HepG2 (cell line): ENCODE results near the gene DGCR6. TPM values are rescaled to one million over a fixed set of nuclear protein-coding genes. Genes with fewer than 3 reads are reported as not detected.
"Not testable (repeated sequence)": the region's sequence is repeated elsewhere in the genome, so short reads cannot be mapped to it uniquely, and the experiment has no call there.

ENCODE experiments used
- ATAC-seq: fragments of 200-7000 bp; cut with Tn5 transposase; 3 replicates; pipeline ENCODE4 v1.9.1; 2020; ENCODE audit warnings: mild to moderate bottlenecking, moderate library complexity
- BruUV-seq: library from RNA; stranded (reverse); fragments of 400-500 nt; replicated peaks from 2 replicates; lab custom pipeline; 2021; lab: Mats Ljungman, UMichigan
- CTCF ChIA-PET: fragments of 300-600 bp; formaldehyde crosslinking; extraction: SDS; loops from one replicate; lab custom pipeline; 2021; ENCODE audit warnings: low total read pairs, inconsistent platforms, low intra/inter-chr PET ratio; lab: Yijun Ruan, JAX
- POLR2A ChIA-PET: fragments of 350-600 bp; sonication (Branson Sonifier 250); formaldehyde crosslinking; loops from one replicate; lab custom pipeline; 2020; ENCODE audit warnings: antibody characterized with exemption, inconsistent platforms; lab: Yijun Ruan, JAX
- DNase-seq: peaks from one replicate; pipeline ENCODE4 v3.0.0-alpha.2; 2015; ENCODE audit warnings: low spot score
- FAIRE-seq: peaks from 3 replicates; lab custom pipeline; 2011; peaks lifted over from hg19 to GRCh38; lab: Jason Lieb, UNC
- H2AFZ ChIP-seq: one replicate; pipeline ENCODE4 v1.6.1; 2011; ENCODE audit warnings: low read length, inconsistent platforms
- H3K27ac ChIP-seq: fragments of 300-600 bp; 3 replicates; pipeline ENCODE4 v1.8.0; 2011; ENCODE audit warnings: mixed run types, mild to moderate bottlenecking, mixed read lengths, low read length, inconsistent platforms; ENCODE audit not compliant: insufficient read depth; ENCODE audit errors: extremely low read length
- H3K27me3 ChIP-seq, 2 experiments: fragments of 200-600 bp in 1 of 2; 2 replicates in 1 of 2; 3 replicates in 1 of 2; pipeline versions ENCODE4 v1.6.0 to v1.8.0; 2011; ENCODE audit warnings: low read length in 2 of 2, mild to moderate bottlenecking in 2 of 2, moderate library complexity in 2 of 2, inconsistent platforms in 1 of 2; ENCODE audit not compliant: insufficient read depth in 2 of 2, control insufficient read depth in 1 of 2
- H3K36me3 ChIP-seq, 2 experiments: fragments of 200-600 bp in 1 of 2; replicated peaks in 1 of 2; 2 replicates in 1 of 2; 3 replicates in 1 of 2; pipeline versions ENCODE4 v1.5.1 to v1.8.0; 2011; ENCODE audit warnings: low read length in 2 of 2, inconsistent platforms in 1 of 2; ENCODE audit not compliant: insufficient read depth in 2 of 2, control insufficient read depth in 1 of 2
- H3K4me1 ChIP-seq: 2 replicates; pipeline ENCODE4 v1.5.1; 2012; ENCODE audit warnings: low read length, inconsistent platforms; ENCODE audit not compliant: insufficient read depth
- H3K4me2 ChIP-seq: 2 replicates; pipeline ENCODE4 v1.6.0; 2011; ENCODE audit warnings: low read depth, low read length, inconsistent platforms
- H3K4me3 ChIP-seq, 3 experiments: fragments of 200-600 bp in 1 of 3; sonication (generic), shearing (Covaris generic) in 1 of 3; replicated peaks in 1 of 3; 2 replicates each; pipeline ENCODE4 v1.5.1; 2011 to 2016; ENCODE audit warnings: low read length in 3 of 3, inconsistent platforms in 2 of 3, low read depth in 2 of 3, mild to moderate bottlenecking in 2 of 3, control low read depth in 1 of 3, mixed read lengths in 1 of 3; ENCODE audit not compliant: insufficient read depth in 1 of 3
- H3K79me2 ChIP-seq: one replicate; pipeline ENCODE4 v1.6.1; 2011; ENCODE audit warnings: low read length, inconsistent platforms; ENCODE audit not compliant: insufficient read depth
- H3K9ac ChIP-seq: 2 replicates; pipeline ENCODE4 v1.6.0; 2011; ENCODE audit warnings: mild to moderate bottlenecking, low read depth, low read length, inconsistent platforms; ENCODE audit not compliant: insufficient read depth
- H3K9me3 ChIP-seq: 2 replicates; pipeline ENCODE4 v1.5.1; 2012; ENCODE audit warnings: mild to moderate bottlenecking, low read length
- H4K20me1 ChIP-seq: 2 replicates; pipeline ENCODE4 v1.6.0; 2011; ENCODE audit warnings: inconsistent platforms, mild to moderate bottlenecking, low read length, moderate library complexity; ENCODE audit not compliant: insufficient read depth
- WGBS: methylation state at CpG from one replicate; pipeline ENCODE4 v1.1.6; 2017; ENCODE audit warnings: low lambda C conversion rate; 5-methylcytosine and 5-hydroxymethylcytosine counted together
- in situ Hi-C: cut with HindIII; loops from 2 replicates; pipeline ENCODE4 v1.10.0; 2017; ENCODE audit warnings: low pct_unique_long_range_greater_than_20kb; ENCODE audit not compliant: extremely low pct_ligation_motif_present
- intact Hi-C: fragments of 100-400 bp; cut with micrococcal nuclease; formaldehyde crosslinking; loops from one replicate; pipeline ENCODE4 v1.10.0; 2022; ENCODE audit not compliant: unreplicated experiment
- polyA plus RNA-seq, 8 experiments: library from polyadenylated mRNA; depleted of rRNA in 3 of 8; stranded (reverse) in 7 of 8; unstranded in 1 of 8; fragments of >200 nt; fragmentation: Illumina TruSeq in 4 of 8; extraction: Trizol in 4 of 8; gene quantifications; 2 replicates each; pipeline versions ENCODE4 v1.2.1 to v1.2.3, GENCODE V29; 2011 to 2016; ENCODE audit warnings: low read depth in 4 of 8, missing spikeins in 1 of 8, mixed read lengths in 1 of 8; ENCODE audit not compliant: insufficient read depth in 1 of 8
- total RNA-seq, 5 experiments: library from RNA; depleted of rRNA; stranded (reverse); fragments of >200 nt; fragmentation: Illumina TruSeq; extraction: Trizol; gene quantifications; 2 replicates each; pipeline ENCODE4 v1.2.3, GENCODE V29; 2016; ENCODE audit warnings: low read depth in 1 of 5

The DGCR6 gene
- total and polyA plus RNA-seq, 2 of the 13 experiments (the other 11 are each of a cell fraction or from before 2014, with no cell fraction given) = 0.07 TPM; not detected in 1

- WGBS = 13% methylated on average over 5 of the region's 7 CpGs
- in situ Hi-C loops = loop anchor here (25.0 kb wide), 2 partner anchors 1201 to 1326 kb away; partner anchors contain the start of gene CCDC188
- BruUV-seq, FAIRE-seq, H3K36me3 ChIP-seq, DNase-seq, ATAC-seq, H3K9me3 ChIP-seq, H3K4me3 ChIP-seq, intact Hi-C loops, H3K79me2 ChIP-seq, H2AFZ ChIP-seq, H3K9ac ChIP-seq, H4K20me1 ChIP-seq, H3K4me2 ChIP-seq, POLR2A ChIA-PET, H3K27ac ChIP-seq, CTCF ChIA-PET, H3K4me1 ChIP-seq: not testable (repeated sequence)
- peaks cover 3 to 14% of the 10 kb centered on the region in 2 experiments; a peak in 4 of 5 replicates for H3K27me3 ChIP-seq
These were observed 55.1 kb downstream of the DGCR6 start for GRCh38 chr22:18961201-18961600.

Other genes starting within 250 kb of the DGCR6 start
- 0.29 TPM in 1 of 2 replicates, not detected in the other for gene PRODH, start 30.0 kb downstream of the DGCR6 start, total RNA-seq (2016; rRNA removed; fragmentation: Illumina TruSeq; extraction: Trizol)
- gene PRODH, start 30.0 kb downstream of the DGCR6 start, polyA plus RNA-seq (2011; rRNA removed) = 0.30 and 0.76 TPM in 2 replicates
- 13.1 and 35.3 TPM in 2 replicates for gene DGCR2, start 216.1 kb downstream of the DGCR6 start, total RNA-seq (2016; rRNA removed; fragmentation: Illumina TruSeq; extraction: Trizol)
- 23.1 and 27.6 TPM in 2 replicates for gene DGCR2, start 216.1 kb downstream of the DGCR6 start, polyA plus RNA-seq (2011; rRNA removed)
- not detected in 2 replicates for gene TSSK2, start 225.0 kb downstream of the DGCR6 start, total RNA-seq (2016; rRNA removed; fragmentation: Illumina TruSeq; extraction: Trizol)
- not detected in 2 replicates for gene TSSK2, start 225.0 kb downstream of the DGCR6 start, polyA plus RNA-seq (2011; rRNA removed)
- gene ESS2, start 238.3 kb downstream of the DGCR6 start, total RNA-seq (2016; rRNA removed; fragmentation: Illumina TruSeq; extraction: Trizol) = 7.6 and 8.9 TPM in 2 replicates
- 7.7 and 9.4 TPM in 2 replicates for gene ESS2, start 238.3 kb downstream of the DGCR6 start, polyA plus RNA-seq (2011; rRNA removed)
- gene GSC2, start 244.0 kb downstream of the DGCR6 start, total RNA-seq (2016; rRNA removed; fragmentation: Illumina TruSeq; extraction: Trizol) = not detected in 2 replicates
- not detected in 2 replicates for gene GSC2, start 244.0 kb downstream of the DGCR6 start, polyA plus RNA-seq (2011; rRNA removed)